SU-DHL-6 (cell line): ENCODE results near the gene TUBG1.

Source experiments
- H2AFZ ChIP-seq: fragments of 200-600 bp; sonication (generic); 2 replicates; pipeline ENCODE4 v1.6.1; 2014; ENCODE audit warnings: low read depth, mild to moderate bottlenecking, moderate library complexity, mixed read lengths, antibody characterized with exemption, low read length; ENCODE audit not compliant: severe bottlenecking
- H3F3A ChIP-seq: fragments of 200-600 bp; shearing (Covaris generic); 2 replicates; pipeline ENCODE4 v1.6.0; 2016; ENCODE audit warnings: antibody characterized with exemption, mild to moderate bottlenecking; ENCODE audit not compliant: insufficient read depth
- H3K27ac ChIP-seq: fragments of 200-600 bp; sonication (generic); 2 replicates; pipeline ENCODE4 v1.5.1; 2016; ENCODE audit warnings: low read depth, mild to moderate bottlenecking, low read length, moderate library complexity, mixed read lengths
- H3K27me3 ChIP-seq: fragments of 200-600 bp; sonication (generic), shearing (Covaris generic); 2 replicates; pipeline ENCODE4 v1.6.0; 2014; ENCODE audit warnings: mild to moderate bottlenecking, low read length
- H3K36me3 ChIP-seq: fragments of 200-600 bp; sonication (generic); 2 replicates; pipeline ENCODE4 v1.6.1; 2014; ENCODE audit warnings: mild to moderate bottlenecking, low read length, mixed read lengths
- H3K4me2 ChIP-seq: fragments of 300-600, 200-600 bp; shearing (Covaris generic), sonication (generic); 2 replicates; pipeline ENCODE4 v1.6.0; 2014; ENCODE audit warnings: low read length, low read depth, mild to moderate bottlenecking; ENCODE audit not compliant: poor library complexity, severe bottlenecking
- H3K4me3 ChIP-seq: fragments of 200-600 bp; sonication (generic); 2 replicates; pipeline ENCODE4 v1.5.1; 2014; ENCODE audit warnings: antibody characterized with exemption, low read length, mild to moderate bottlenecking, mixed read lengths; ENCODE audit not compliant: insufficient read depth, poor library complexity, severe bottlenecking
- H3K79me2 ChIP-seq: fragments of 200-600 bp; sonication (generic); 2 replicates; pipeline ENCODE4 v1.6.1; 2014; ENCODE audit warnings: mild to moderate bottlenecking, low read length, moderate library complexity; ENCODE audit not compliant: insufficient read depth
- H3K9ac ChIP-seq: fragments of 200-600 bp; sonication (generic); 2 replicates; pipeline ENCODE4 v1.7.0; 2014; ENCODE audit warnings: mild to moderate bottlenecking, low read length
- H3K9me2 ChIP-seq: fragments of 200-600 bp; sonication (generic); replicated peaks from 2 replicates; pipeline ENCODE4 v1.6.1; 2014; ENCODE audit warnings: low read length; ENCODE audit not compliant: insufficient read depth
- H3K9me3 ChIP-seq: fragments of 200-600 bp; sonication (generic); 2 replicates; pipeline ENCODE4 v1.6.1; 2014; ENCODE audit warnings: low read length, mixed read lengths; ENCODE audit not compliant: insufficient read depth
- H4K20me1 ChIP-seq: fragments of 200-600 bp; sonication (generic); 2 replicates; pipeline ENCODE4 v1.6.1; 2014; ENCODE audit warnings: low read depth, mild to moderate bottlenecking, antibody characterized with exemption, low read length, moderate library complexity, mixed read lengths
- EZH2phosphoT487 ChIP-seq: fragments of 200-600 bp; sonication (generic), shearing (Covaris generic); conservative IDR thresholded peaks from 2 replicates; pipeline ENCODE4 v1.6.1; 2018; ENCODE audit warnings: mild to moderate bottlenecking, antibody characterized with exemption, low read length, moderate library complexity, mixed read lengths
- TF ChIP-seq, protein P1 (sequence below): fragments of 200-600 bp; sonication (generic); IDR thresholded peaks from one replicate; pipeline ENCODE4 v1.5.1; 2017; ENCODE audit warnings: antibody characterized with exemption, mild to moderate bottlenecking, low read length, moderate library complexity; ENCODE audit not compliant: insufficient read depth, poor library complexity, severe bottlenecking

The TUBG1 gene

GRCh38 chr17:42563950-42564349 lies 45.5 kb upstream of the TUBG1 start:
- H3F3A ChIP-seq = peaks cover 5% of the 10 kb centered on the region; the same call in 1 of the 2 replicates
- H3K27ac ChIP-seq = no peak overlapping the region
- no peaks in the 10 kb centered on the region for H4K20me1 ChIP-seq
- no peaks in the 10 kb centered on the region for H3K9me3 ChIP-seq
- H3K79me2 ChIP-seq = peaks cover 41% of the 10 kb centered on the region
- no peak overlapping the region for H3K4me3 ChIP-seq
- H3K36me3 ChIP-seq = no peaks in the 10 kb centered on the region
- TF ChIP-seq EZH2phosphoT487 = no peak
- TF ChIP-seq, protein P1, sequence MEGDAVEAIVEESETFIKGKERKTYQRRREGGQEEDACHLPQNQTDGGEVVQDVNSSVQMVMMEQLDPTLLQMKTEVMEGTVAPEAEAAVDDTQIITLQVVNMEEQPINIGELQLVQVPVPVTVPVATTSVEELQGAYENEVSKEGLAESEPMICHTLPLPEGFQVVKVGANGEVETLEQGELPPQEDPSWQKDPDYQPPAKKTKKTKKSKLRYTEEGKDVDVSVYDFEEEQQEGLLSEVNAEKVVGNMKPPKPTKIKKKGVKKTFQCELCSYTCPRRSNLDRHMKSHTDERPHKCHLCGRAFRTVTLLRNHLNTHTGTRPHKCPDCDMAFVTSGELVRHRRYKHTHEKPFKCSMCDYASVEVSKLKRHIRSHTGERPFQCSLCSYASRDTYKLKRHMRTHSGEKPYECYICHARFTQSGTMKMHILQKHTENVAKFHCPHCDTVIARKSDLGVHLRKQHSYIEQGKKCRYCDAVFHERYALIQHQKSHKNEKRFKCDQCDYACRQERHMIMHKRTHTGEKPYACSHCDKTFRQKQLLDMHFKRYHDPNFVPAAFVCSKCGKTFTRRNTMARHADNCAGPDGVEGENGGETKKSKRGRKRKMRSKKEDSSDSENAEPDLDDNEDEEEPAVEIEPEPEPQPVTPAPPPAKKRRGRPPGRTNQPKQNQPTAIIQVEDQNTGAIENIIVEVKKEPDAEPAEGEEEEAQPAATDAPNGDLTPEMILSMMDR = no peak
- no peaks in the 10 kb centered on the region for H3K9me2 ChIP-seq
- H3K4me2 ChIP-seq = peak overlapping the region; percentile 80
- no peak overlapping the region for H2AFZ ChIP-seq
- 0 out of 2 replicates have a peak overlapping the region, but pooled peaks have one; percentile 85 for H3K9ac ChIP-seq
- no peaks in the 10 kb centered on the region for H3K27me3 ChIP-seq

DNA sequence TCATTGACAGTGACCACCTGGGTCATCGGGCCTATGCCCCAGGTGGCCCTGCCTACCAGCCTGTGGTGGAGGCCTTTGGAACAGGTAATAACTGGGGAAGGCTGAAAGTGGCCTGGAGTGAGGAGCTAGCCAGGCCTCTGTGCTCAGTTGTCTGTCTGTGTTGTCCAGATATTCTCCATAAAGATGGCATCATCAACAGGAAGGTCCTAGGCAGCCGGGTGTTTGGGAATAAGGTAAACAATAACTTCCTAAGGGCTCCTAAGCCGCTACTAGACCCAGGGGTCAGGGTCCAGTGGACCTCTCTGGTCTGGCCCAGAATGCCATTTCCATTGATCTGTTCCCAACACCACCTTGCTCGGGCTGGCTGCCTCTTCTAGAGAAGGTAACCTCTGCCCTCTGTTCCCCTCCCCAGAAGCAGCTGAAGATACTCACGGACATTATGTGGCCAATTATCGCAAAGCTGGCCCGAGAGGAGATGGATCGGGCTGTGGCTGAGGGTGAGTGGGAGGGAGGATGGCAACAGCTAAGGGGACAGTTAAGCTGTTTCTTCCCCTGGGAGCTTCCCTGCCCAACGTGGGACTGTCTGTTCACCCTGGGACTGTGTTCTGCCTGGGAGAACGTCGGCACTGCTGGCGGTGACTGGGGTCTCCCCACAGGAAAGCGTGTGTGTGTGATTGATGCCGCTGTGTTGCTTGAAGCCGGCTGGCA lies 44.5 kb upstream of the TUBG1 start:
- H3K27ac ChIP-seq = no peak overlapping the region
- no peaks in the 10 kb centered on the region for H3K9me2 ChIP-seq
- no peak overlapping the region for H3K4me2 ChIP-seq
- peaks cover 41% of the 10 kb centered on the region for H3K79me2 ChIP-seq
- TF ChIP-seq, protein P1 = no peak
- peaks cover 5% of the 10 kb centered on the region; the same call in 1 of the 2 replicates for H3F3A ChIP-seq
- no peak overlapping the region for H2AFZ ChIP-seq
- no peak overlapping the region for H3K4me3 ChIP-seq
- H3K9me3 ChIP-seq = no peaks in the 10 kb centered on the region
- H3K36me3 ChIP-seq = no peaks in the 10 kb centered on the region
- no peak overlapping the region for H3K9ac ChIP-seq
- H4K20me1 ChIP-seq = no peaks in the 10 kb centered on the region
- no peaks in the 10 kb centered on the region for H3K27me3 ChIP-seq

GRCh38 chr17:42565523-42566214 lies 43.8 kb upstream of the TUBG1 start:
- Histone ChIP-seq H3K36me3 (no peaks in the 10 kb centered on the region), H4K20me1 (no peaks in the 10 kb centered on the region)

More at GRCh38 chr17:42565523-42566214, 43.8 kb upstream of the TUBG1 start:
- Histone ChIP-seq H3F3A (peaks cover 5% of the 10 kb centered on the region; the same call in 1 of the 2 replicates), H3K27me3 (no peaks in the 10 kb centered on the region), H3K79me2 (peaks cover 41% of the 10 kb centered on the region), H2AFZ (no peak overlapping the region), H3K9ac (no peak overlapping the region), H3K4me2 (no peak overlapping the region), H3K9me3 (no peaks in the 10 kb centered on the region), H3K27ac (peak overlapping the region; percentile 25; the same call in 1 of the 2 replicates), H3K9me2 (no peaks in the 10 kb centered on the region), H3K4me3 (no peak overlapping the region)
- TF ChIP-seq, protein P1 = no peak
- TF ChIP-seq EZH2phosphoT487 = no peak
